ENCODE data around the gene ACE. TPM values are rescaled to one million over a fixed set of nuclear protein-coding genes. Genes with fewer than 3 reads are reported as not detected.

The ACE gene
- total and polyA plus RNA-seq, 4 donors: 1.1 to 6.9 (median 2.4) TPM

DNA sequence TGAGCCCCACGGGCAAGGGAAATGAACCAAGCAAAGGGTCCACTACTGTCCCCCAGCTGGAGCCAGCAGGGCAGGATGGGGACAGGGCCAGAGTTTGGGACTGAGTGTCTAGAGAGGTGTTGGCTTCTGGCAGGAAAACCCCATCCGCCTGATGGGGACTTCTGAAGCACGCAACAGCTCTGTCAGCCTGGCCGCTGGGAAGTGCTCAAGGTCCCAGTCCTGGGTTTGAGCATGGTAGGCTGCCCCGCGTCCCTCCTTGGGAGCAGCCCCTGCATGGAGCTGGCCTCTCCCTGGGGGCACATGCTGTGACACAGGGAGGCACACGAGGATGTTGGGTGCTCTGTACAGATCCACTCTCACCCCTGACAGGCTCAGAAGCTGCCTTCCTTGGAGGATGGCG is 14.6 kb downstream of the ACE start:
- Histone ChIP-seq H3K27ac (ENCODE audit: low read depth in 1 of 2, low read length in 2 of 2) (no peak overlapping the region), H3K36me3 (ENCODE audit: control insufficient read depth in 4 of 4, insufficient read depth in 3 of 4, low read depth in 1 of 4, low read length in 3 of 4) (no peaks in the 10 kb centered on the region), H3K9ac (ENCODE audit: low read depth in 1 of 2, low read length in 2 of 2) (no peak overlapping the region), H3K4me1 (ENCODE audit: control insufficient read depth in 4 of 4, insufficient read depth in 4 of 4, low read length in 3 of 4) (no peaks in the 10 kb centered on the region), H3K4me3 (ENCODE audit: low read depth in 1 of 3, low read length in 3 of 3) (no peak overlapping the region), H3K27me3 (ENCODE audit: control insufficient read depth in 4 of 4, insufficient read depth in 4 of 4, low read length in 3 of 4) (no peaks in the 10 kb centered on the region), H3K9me3 (ENCODE audit: control insufficient read depth in 4 of 4, low read length in 3 of 4) (no peaks in the 10 kb centered on the region)
- 85% methylated on average over 8 of the region's 8 CpGs for WGBS
- no peak for DNase-seq (ENCODE audit: low spot score)
- TF ChIP-seq RXRA (IDR thresholded peaks at IDR 0.05) (no peak), NR2F2 (IDR thresholded peaks at IDR 0.05) (no peak), TAF1 (conservative IDR thresholded peaks at IDR 0.05) (no peak), JUND (IDR thresholded peaks at IDR 0.05) (no peak), GABPA (IDR thresholded peaks at IDR 0.05 in 1 of 2, conservative IDR thresholded peaks at IDR 0.05 in 1 of 2) (no peak), SP1 (IDR thresholded peaks at IDR 0.05) (no peak), RAD21 (IDR thresholded peaks at IDR 0.05) (no peak), HNF4A (conservative IDR thresholded peaks at IDR 0.05) (no peak), FOXA1 (IDR thresholded peaks at IDR 0.05) (no peak), FOXA2 (IDR thresholded peaks at IDR 0.05) (no peak), EGR1 (IDR thresholded peaks at IDR 0.05; ENCODE audit: low read depth in 2 of 2) (no peak), YY1 (IDR thresholded peaks at IDR 0.05) (no peak)
- TF ChIP-seq, protein P1, sequence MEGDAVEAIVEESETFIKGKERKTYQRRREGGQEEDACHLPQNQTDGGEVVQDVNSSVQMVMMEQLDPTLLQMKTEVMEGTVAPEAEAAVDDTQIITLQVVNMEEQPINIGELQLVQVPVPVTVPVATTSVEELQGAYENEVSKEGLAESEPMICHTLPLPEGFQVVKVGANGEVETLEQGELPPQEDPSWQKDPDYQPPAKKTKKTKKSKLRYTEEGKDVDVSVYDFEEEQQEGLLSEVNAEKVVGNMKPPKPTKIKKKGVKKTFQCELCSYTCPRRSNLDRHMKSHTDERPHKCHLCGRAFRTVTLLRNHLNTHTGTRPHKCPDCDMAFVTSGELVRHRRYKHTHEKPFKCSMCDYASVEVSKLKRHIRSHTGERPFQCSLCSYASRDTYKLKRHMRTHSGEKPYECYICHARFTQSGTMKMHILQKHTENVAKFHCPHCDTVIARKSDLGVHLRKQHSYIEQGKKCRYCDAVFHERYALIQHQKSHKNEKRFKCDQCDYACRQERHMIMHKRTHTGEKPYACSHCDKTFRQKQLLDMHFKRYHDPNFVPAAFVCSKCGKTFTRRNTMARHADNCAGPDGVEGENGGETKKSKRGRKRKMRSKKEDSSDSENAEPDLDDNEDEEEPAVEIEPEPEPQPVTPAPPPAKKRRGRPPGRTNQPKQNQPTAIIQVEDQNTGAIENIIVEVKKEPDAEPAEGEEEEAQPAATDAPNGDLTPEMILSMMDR (IDR thresholded peaks at IDR 0.05; ENCODE audit: low read depth, low read length, missing input control): no peak
- TF ChIP-seq, protein P2, sequence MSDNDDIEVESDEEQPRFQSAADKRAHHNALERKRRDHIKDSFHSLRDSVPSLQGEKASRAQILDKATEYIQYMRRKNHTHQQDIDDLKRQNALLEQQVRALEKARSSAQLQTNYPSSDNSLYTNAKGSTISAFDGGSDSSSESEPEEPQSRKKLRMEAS (IDR thresholded peaks at IDR 0.05): no peak
- TF ChIP-seq, protein P3, sequence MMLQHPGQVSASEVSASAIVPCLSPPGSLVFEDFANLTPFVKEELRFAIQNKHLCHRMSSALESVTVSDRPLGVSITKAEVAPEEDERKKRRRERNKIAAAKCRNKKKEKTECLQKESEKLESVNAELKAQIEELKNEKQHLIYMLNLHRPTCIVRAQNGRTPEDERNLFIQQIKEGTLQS (IDR thresholded peaks at IDR 0.05): no peak

DNA sequence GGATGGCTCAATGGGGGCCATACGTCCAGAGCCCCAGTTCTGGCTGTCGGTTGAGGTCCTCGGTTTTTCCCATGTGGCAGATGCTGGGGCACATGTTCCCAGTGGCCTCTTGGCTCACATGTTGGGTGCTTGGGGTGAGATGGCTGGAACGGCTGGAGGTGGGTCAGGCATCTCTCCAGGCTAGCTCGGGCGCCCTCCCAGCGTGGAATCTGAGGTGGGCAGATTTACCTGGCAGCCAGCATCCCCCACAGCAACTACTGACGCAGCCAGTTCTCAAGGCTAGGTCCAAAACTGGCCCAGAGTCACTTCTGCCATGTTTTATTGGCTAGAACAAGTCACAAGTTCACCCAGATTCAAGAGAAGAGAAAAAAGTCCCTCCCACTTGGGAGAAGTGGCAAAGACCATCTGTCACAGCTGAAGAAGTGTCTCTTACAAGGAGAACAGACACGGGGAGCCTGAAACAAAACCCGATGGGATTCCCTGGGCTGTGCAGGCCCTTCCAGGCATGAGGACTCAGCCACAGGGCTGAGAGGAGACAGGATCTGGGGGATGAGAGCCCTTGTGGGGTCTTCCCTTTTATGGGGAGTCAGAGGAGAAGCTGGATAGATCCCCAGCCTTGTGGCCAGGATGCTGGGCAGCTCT is 15.2 kb downstream of the ACE start:
- Histone ChIP-seq H3K27me3 (ENCODE audit: control insufficient read depth in 4 of 4, insufficient read depth in 4 of 4, low read length in 3 of 4) (no peaks in the 10 kb centered on the region), H3K4me3 (ENCODE audit: low read depth in 1 of 3, low read length in 3 of 3) (no peak overlapping the region), H3K9me3 (ENCODE audit: control insufficient read depth in 4 of 4, low read length in 3 of 4) (no peaks in the 10 kb centered on the region), H3K36me3 (ENCODE audit: control insufficient read depth in 4 of 4, insufficient read depth in 3 of 4, low read depth in 1 of 4, low read length in 3 of 4) (no peaks in the 10 kb centered on the region), H3K4me1 (ENCODE audit: control insufficient read depth in 4 of 4, insufficient read depth in 4 of 4, low read length in 3 of 4) (no peaks in the 10 kb centered on the region), H3K27ac (ENCODE audit: low read depth in 1 of 2, low read length in 2 of 2) (no peak overlapping the region), H3K9ac (ENCODE audit: low read depth in 1 of 2, low read length in 2 of 2) (no peak overlapping the region)
- WGBS: 88% methylated on average over 10 of the region's 10 CpGs
- TF ChIP-seq TAF1 (conservative IDR thresholded peaks at IDR 0.05): no peak
- no peak for TF ChIP-seq RXRA (IDR thresholded peaks at IDR 0.05)
- TF ChIP-seq YY1 (IDR thresholded peaks at IDR 0.05): no peak
- TF ChIP-seq HNF4A (conservative IDR thresholded peaks at IDR 0.05): no peak
- TF ChIP-seq GABPA (IDR thresholded peaks at IDR 0.05 in 1 of 2, conservative IDR thresholded peaks at IDR 0.05 in 1 of 2): no peak
- no peak for TF ChIP-seq JUND (IDR thresholded peaks at IDR 0.05)
- no peak for TF ChIP-seq NR2F2 (IDR thresholded peaks at IDR 0.05)
- no peak for TF ChIP-seq RAD21 (IDR thresholded peaks at IDR 0.05)
- TF ChIP-seq, protein P3 (IDR thresholded peaks at IDR 0.05): no peak
- no peak for TF ChIP-seq SP1 (IDR thresholded peaks at IDR 0.05)
- DNase-seq (ENCODE audit: low spot score): no peak

DNA sequence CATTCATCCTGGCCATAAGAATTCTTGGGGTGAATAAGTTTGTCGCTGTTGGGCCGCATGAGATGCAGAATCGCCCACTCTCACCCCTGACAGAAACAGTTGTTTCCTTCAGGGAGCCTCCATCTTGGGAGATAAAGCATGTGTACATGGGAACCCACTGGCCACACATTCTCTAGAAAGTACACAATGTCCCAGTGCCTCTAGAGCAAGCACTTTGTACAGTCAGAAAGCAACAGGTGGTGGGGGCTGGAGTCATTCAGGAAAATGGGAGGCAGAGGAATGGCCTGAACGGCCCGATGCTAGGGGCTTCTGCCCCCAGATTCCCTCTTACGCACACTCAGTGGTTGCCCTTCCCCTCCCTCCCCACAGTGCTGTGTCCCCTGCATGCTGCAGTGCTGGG is 16.1 kb downstream of the ACE start:
- DNase-seq (ENCODE audit: low spot score): no peak
- Histone ChIP-seq H3K9ac (ENCODE audit: low read depth in 1 of 2, low read length in 2 of 2) (no peak overlapping the region), H3K36me3 (ENCODE audit: control insufficient read depth in 4 of 4, insufficient read depth in 3 of 4, low read depth in 1 of 4, low read length in 3 of 4) (no peaks in the 10 kb centered on the region), H3K27ac (ENCODE audit: low read depth in 1 of 2, low read length in 2 of 2) (no peak overlapping the region), H3K4me3 (ENCODE audit: low read depth in 1 of 3, low read length in 3 of 3) (no peak overlapping the region), H3K9me3 (ENCODE audit: control insufficient read depth in 4 of 4, low read length in 3 of 4) (no peaks in the 10 kb centered on the region), H3K4me1 (ENCODE audit: control insufficient read depth in 4 of 4, insufficient read depth in 4 of 4, low read length in 3 of 4) (no peaks in the 10 kb centered on the region), H3K27me3 (ENCODE audit: control insufficient read depth in 4 of 4, insufficient read depth in 4 of 4, low read length in 3 of 4) (no peaks in the 10 kb centered on the region)
- 94% methylated on average over 6 of the region's 6 CpGs for WGBS
- TF ChIP-seq FOXA1 (IDR thresholded peaks at IDR 0.05): no peak
- no peak for TF ChIP-seq NR2F2 (IDR thresholded peaks at IDR 0.05)
- no peak for TF ChIP-seq SP1 (IDR thresholded peaks at IDR 0.05)
- TF ChIP-seq GABPA (IDR thresholded peaks at IDR 0.05 in 1 of 2, conservative IDR thresholded peaks at IDR 0.05 in 1 of 2): no peak
- TF ChIP-seq, protein P3 (IDR thresholded peaks at IDR 0.05): no peak
- no peak for TF ChIP-seq TAF1 (conservative IDR thresholded peaks at IDR 0.05)
- TF ChIP-seq HNF4G (IDR thresholded peaks at IDR 0.05): no peak
- TF ChIP-seq HNF4A (conservative IDR thresholded peaks at IDR 0.05): no peak
- TF ChIP-seq, protein P1 (IDR thresholded peaks at IDR 0.05; ENCODE audit: low read depth, low read length, missing input control): no peak
- no peak for TF ChIP-seq RXRA (IDR thresholded peaks at IDR 0.05)
- no peak for TF ChIP-seq RAD21 (IDR thresholded peaks at IDR 0.05)
- TF ChIP-seq, protein P4, sequence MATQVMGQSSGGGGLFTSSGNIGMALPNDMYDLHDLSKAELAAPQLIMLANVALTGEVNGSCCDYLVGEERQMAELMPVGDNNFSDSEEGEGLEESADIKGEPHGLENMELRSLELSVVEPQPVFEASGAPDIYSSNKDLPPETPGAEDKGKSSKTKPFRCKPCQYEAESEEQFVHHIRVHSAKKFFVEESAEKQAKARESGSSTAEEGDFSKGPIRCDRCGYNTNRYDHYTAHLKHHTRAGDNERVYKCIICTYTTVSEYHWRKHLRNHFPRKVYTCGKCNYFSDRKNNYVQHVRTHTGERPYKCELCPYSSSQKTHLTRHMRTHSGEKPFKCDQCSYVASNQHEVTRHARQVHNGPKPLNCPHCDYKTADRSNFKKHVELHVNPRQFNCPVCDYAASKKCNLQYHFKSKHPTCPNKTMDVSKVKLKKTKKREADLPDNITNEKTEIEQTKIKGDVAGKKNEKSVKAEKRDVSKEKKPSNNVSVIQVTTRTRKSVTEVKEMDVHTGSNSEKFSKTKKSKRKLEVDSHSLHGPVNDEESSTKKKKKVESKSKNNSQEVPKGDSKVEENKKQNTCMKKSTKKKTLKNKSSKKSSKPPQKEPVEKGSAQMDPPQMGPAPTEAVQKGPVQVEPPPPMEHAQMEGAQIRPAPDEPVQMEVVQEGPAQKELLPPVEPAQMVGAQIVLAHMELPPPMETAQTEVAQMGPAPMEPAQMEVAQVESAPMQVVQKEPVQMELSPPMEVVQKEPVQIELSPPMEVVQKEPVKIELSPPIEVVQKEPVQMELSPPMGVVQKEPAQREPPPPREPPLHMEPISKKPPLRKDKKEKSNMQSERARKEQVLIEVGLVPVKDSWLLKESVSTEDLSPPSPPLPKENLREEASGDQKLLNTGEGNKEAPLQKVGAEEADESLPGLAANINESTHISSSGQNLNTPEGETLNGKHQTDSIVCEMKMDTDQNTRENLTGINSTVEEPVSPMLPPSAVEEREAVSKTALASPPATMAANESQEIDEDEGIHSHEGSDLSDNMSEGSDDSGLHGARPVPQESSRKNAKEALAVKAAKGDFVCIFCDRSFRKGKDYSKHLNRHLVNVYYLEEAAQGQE (IDR thresholded peaks at IDR 0.05): no peak
